ENCODE measurements around the gene STAC.

Gene STAC

DNA sequence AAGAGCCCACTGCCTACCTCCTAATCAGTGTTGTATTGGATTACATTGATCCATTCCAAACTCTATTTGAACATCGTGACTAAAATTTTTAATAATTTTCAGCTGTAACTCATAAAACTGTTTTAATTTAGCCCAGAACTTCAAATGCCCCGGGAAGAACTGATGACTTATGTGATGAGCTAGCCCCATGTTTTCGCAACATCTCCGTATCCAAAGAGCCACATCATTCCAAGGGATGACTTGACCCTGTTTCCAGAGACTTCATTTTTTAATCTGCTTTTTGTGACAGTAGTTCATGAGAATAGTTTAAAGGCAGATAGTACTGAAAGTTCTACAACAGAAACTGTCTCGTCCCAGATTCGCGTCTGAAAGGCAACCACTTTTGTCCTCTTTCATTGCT is 97.4 kb downstream of the STAC start:
- H2AFZ ChIP-seq (ENCODE audit: low read length), result no peak overlapping the region

DNA sequence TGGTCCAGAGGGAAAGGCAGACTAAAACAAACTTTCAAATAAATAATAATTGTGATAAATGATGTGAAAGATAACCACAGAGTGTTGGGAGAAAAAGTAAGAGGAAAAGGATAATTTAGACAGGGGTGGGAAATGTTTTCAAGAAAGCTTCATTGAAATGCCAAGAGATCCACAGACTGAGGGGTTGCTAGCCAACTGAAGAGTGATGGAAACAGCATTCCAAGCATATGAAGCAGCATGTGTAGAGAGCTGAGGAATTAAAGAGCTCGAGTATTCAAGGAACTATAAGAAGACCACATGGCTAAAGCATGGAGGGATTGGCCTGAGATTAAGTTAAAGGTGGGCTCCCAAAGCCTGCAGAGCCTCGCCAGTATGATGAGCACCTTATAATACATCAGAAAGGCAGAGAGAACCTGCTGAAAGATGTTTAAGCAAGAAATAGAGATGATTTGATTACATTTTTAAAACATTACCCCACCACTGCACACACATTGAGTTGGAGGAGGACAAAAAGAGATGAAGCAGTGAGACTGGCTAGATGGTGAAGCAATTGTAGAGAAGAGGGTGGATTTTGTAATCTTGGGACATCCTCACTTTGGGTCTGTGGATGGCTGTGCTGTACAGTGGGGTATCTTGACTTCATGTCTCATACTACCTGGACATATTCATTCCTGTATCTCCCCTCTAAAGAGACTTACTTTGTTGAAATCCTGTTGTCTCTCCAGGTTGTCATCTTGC is 100.8 kb downstream of the STAC start:
- no peaks in the 10 kb centered on the region for H3K36me3 ChIP-seq (replicated peaks; ENCODE audit: insufficient read depth, low read length)
- no peak overlapping the region for H3K27ac ChIP-seq (ENCODE audit: low read length)
- no peak overlapping the region for H3K4me3 ChIP-seq (ENCODE audit: low read length)
- no peaks in the 10 kb centered on the region for H3K4me1 ChIP-seq (ENCODE audit: low read length)
- TF ChIP-seq EZH2 (optimal IDR thresholded peaks at IDR 0.05; ENCODE audit: low read depth, low read length) (no peak), EZH2phosphoT487 (IDR thresholded peaks at IDR 0.05; ENCODE audit: low read length) (no peak)
- TF ChIP-seq, protein P1, sequence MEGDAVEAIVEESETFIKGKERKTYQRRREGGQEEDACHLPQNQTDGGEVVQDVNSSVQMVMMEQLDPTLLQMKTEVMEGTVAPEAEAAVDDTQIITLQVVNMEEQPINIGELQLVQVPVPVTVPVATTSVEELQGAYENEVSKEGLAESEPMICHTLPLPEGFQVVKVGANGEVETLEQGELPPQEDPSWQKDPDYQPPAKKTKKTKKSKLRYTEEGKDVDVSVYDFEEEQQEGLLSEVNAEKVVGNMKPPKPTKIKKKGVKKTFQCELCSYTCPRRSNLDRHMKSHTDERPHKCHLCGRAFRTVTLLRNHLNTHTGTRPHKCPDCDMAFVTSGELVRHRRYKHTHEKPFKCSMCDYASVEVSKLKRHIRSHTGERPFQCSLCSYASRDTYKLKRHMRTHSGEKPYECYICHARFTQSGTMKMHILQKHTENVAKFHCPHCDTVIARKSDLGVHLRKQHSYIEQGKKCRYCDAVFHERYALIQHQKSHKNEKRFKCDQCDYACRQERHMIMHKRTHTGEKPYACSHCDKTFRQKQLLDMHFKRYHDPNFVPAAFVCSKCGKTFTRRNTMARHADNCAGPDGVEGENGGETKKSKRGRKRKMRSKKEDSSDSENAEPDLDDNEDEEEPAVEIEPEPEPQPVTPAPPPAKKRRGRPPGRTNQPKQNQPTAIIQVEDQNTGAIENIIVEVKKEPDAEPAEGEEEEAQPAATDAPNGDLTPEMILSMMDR (IDR thresholded peaks at IDR 0.05; ENCODE audit: low read length), result no peak
- H3K4me2 ChIP-seq (ENCODE audit: low read depth, low read length), result no peak overlapping the region
- H3K9me2 ChIP-seq (replicated peaks; ENCODE audit: insufficient read depth, low read length), result no peaks in the 10 kb centered on the region
- H3K9ac ChIP-seq (ENCODE audit: low read length), result no peak overlapping the region
- no peaks in the 10 kb centered on the region for H3K27me3 ChIP-seq (replicated peaks; ENCODE audit: insufficient read depth, low read length)
- no peaks in the 10 kb centered on the region for H3K9me3 ChIP-seq (replicated peaks; ENCODE audit: insufficient read depth, low read length)
- H4K20me1 ChIP-seq (ENCODE audit: insufficient read depth, low read length), result no peaks in the 10 kb centered on the region
- no peaks in the 10 kb centered on the region for H3F3A ChIP-seq (ENCODE audit: insufficient read depth, low read length)
- H3K79me2 ChIP-seq (ENCODE audit: low read length), result no peaks in the 10 kb centered on the region
- no peak overlapping the region for H2AFZ ChIP-seq (ENCODE audit: low read length)
- no peak for DNase-seq

More for the DNA sequence above, 97.4 kb downstream of the STAC start:
- Histone ChIP-seq H3K36me3 (replicated peaks; ENCODE audit: insufficient read depth, low read length) (no peaks in the 10 kb centered on the region), H3K27ac (ENCODE audit: low read length) (no peak overlapping the region), H3K27me3 (replicated peaks; ENCODE audit: insufficient read depth, low read length) (no peaks in the 10 kb centered on the region), H3K79me2 (ENCODE audit: low read length) (no peaks in the 10 kb centered on the region), H3K4me2 (ENCODE audit: low read depth, low read length) (no peak overlapping the region), H3K9ac (ENCODE audit: low read length) (no peak overlapping the region), H3K9me2 (replicated peaks; ENCODE audit: insufficient read depth, low read length) (no peaks in the 10 kb centered on the region), H3K9me3 (replicated peaks; ENCODE audit: insufficient read depth, low read length) (no peaks in the 10 kb centered on the region), H4K20me1 (ENCODE audit: insufficient read depth, low read length) (no peaks in the 10 kb centered on the region), H3K4me3 (ENCODE audit: low read length) (no peak overlapping the region), H3F3A (ENCODE audit: insufficient read depth, low read length) (no peaks in the 10 kb centered on the region), H3K4me1 (ENCODE audit: low read length) (0 out of 2 replicates have a peak, but pooled peaks cover 3% of the 10 kb centered on the region)
- no peak for DNase-seq
- TF ChIP-seq, protein P1 (IDR thresholded peaks at IDR 0.05; ENCODE audit: low read length), result no peak
- no peak for TF ChIP-seq EZH2phosphoT487 (IDR thresholded peaks at IDR 0.05; ENCODE audit: low read length)
- TF ChIP-seq EZH2 (optimal IDR thresholded peaks at IDR 0.05; ENCODE audit: low read depth, low read length), result no peak

DNA sequence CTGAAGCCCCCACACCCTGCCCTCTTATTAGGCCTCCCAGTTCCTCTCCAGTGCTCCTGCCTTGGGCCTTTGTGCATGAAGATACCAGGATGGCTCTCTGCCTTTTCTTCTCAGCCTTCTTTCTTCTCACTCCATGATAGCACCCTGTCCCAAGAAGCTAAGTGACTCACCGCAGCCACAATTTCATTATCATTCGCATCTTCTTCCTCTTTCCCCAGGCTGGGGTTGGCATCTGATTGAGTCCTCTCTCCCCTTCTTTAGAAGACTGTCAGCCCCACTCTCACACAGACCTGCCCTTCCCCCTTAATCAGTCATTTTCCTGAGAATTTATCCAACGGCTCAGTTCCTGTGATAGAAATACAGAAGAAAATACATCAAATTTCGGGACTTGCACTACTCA is 102.0 kb downstream of the STAC start:
- Histone ChIP-seq H3K9me3 (replicated peaks; ENCODE audit: insufficient read depth, low read length) (no peaks in the 10 kb centered on the region), H2AFZ (ENCODE audit: low read length) (no peak overlapping the region), H3K27ac (ENCODE audit: low read length) (no peak overlapping the region), H3K36me3 (replicated peaks; ENCODE audit: insufficient read depth, low read length) (no peaks in the 10 kb centered on the region), H3K79me2 (ENCODE audit: low read length) (no peaks in the 10 kb centered on the region), H3K9me2 (replicated peaks; ENCODE audit: insufficient read depth, low read length) (no peaks in the 10 kb centered on the region), H3K9ac (ENCODE audit: low read length) (no peak overlapping the region), H4K20me1 (ENCODE audit: insufficient read depth, low read length) (no peaks in the 10 kb centered on the region), H3K4me2 (ENCODE audit: low read depth, low read length) (no peak overlapping the region), H3K27me3 (replicated peaks; ENCODE audit: insufficient read depth, low read length) (no peaks in the 10 kb centered on the region), H3F3A (ENCODE audit: insufficient read depth, low read length) (no peaks in the 10 kb centered on the region), H3K4me3 (ENCODE audit: low read length) (no peak overlapping the region), H3K4me1 (ENCODE audit: low read length) (no peaks in the 10 kb centered on the region)
- DNase-seq, result no peak
- TF ChIP-seq EZH2 (optimal IDR thresholded peaks at IDR 0.05; ENCODE audit: low read depth, low read length) (no peak), EZH2phosphoT487 (IDR thresholded peaks at IDR 0.05; ENCODE audit: low read length) (no peak)
- TF ChIP-seq, protein P1 (IDR thresholded peaks at IDR 0.05; ENCODE audit: low read length), result no peak
